ENCODE measurements around the gene GATAD2B. TPM values are rescaled to one million over a fixed set of nuclear protein-coding genes. Genes with fewer than 3 reads are reported as not detected.

Gene GATAD2B
- total and polyA plus RNA-seq, 5 donors from 2014 or later: 2.9 to 81.5 (median 3.4) TPM

- Histone ChIP-seq H3K36me3 (ENCODE audit: control insufficient read depth, insufficient read depth, low read length) (peaks cover 54% of the 10 kb centered on the region), H3K4me1 (ENCODE audit: control insufficient read depth, insufficient read depth, low read length, poor library complexity, severe bottlenecking) (peaks cover 42% of the 10 kb centered on the region), H3K9me3 (ENCODE audit: control insufficient read depth in 2 of 2, low read length in 2 of 2) (no peaks in the 10 kb centered on the region), H3K4me3 (ENCODE audit: low read depth, low read length) (no peak overlapping the region), H3K27ac (ENCODE audit: insufficient read depth, low read length, poor library complexity, severe bottlenecking) (peak overlapping the region; percentile 23), H3K27me3 (ENCODE audit: control insufficient read depth, insufficient read depth, low read length) (no peaks in the 10 kb centered on the region)
- H3K4me3 Mint-ChIP-seq: peak overlapping the region in 2 of 4 donors; percentile 22 to 57
- no peaks in the 10 kb centered on the region for H3K9me3 Mint-ChIP-seq
- peak overlapping the region in 2 of 3 donors; percentile 31 to 97 for H3K27ac Mint-ChIP-seq
- H3K27me3 Mint-ChIP-seq: peaks cover 6% of the 10 kb centered on the region
- DNase-seq: no peak
- peaks cover 45% of the 10 kb centered on the region for H3K36me3 Mint-ChIP-seq
- H3K4me1 Mint-ChIP-seq: peaks cover 0 to 55% (median 24%) of the 10 kb centered on the region in 4 donors
- no peak for ATAC-seq (ENCODE audit: low read depth in 2 of 2)
Observed at GRCh38 chr1:153941826-153942725, 19.3 kb upstream of the GATAD2B start.

GRCh38 chr1:153940756-153941155 lies 18.0 kb upstream of the GATAD2B start:
- Mint-ChIP-seq H3K27me3 (peaks cover 6% of the 10 kb centered on the region), H3K27ac (peak overlapping the region in 2 of 3 donors; percentile 49 to 74), H3K9me3 (no peaks in the 10 kb centered on the region), H3K4me3 (peak overlapping the region in 2 of 4 donors; percentile 5 to 27), H3K36me3 (peaks cover 55% of the 10 kb centered on the region), H3K4me1 (peaks cover 0 to 50% (median 27%) of the 10 kb centered on the region in 4 donors)
- no peak overlapping the region for H3K4me3 ChIP-seq (ENCODE audit: low read depth, low read length)
- DNase-seq (no peak), ATAC-seq (ENCODE audit: low read depth in 2 of 2) (no peak)
- H3K4me1 ChIP-seq (ENCODE audit: control insufficient read depth, insufficient read depth, low read length, poor library complexity, severe bottlenecking): peaks cover 36% of the 10 kb centered on the region
- H3K36me3 ChIP-seq (ENCODE audit: control insufficient read depth, insufficient read depth, low read length): peaks cover 67% of the 10 kb centered on the region
- no peaks in the 10 kb centered on the region for H3K9me3 ChIP-seq (ENCODE audit: control insufficient read depth in 2 of 2, low read length in 2 of 2)
- no peak overlapping the region for H3K27ac ChIP-seq (ENCODE audit: insufficient read depth, low read length, poor library complexity, severe bottlenecking)
- no peaks in the 10 kb centered on the region for H3K27me3 ChIP-seq (ENCODE audit: control insufficient read depth, insufficient read depth, low read length)

- no peaks in the 10 kb centered on the region for H3K27me3 ChIP-seq (ENCODE audit: control insufficient read depth, insufficient read depth, low read length)
- no peak overlapping the region for H3K27ac ChIP-seq (ENCODE audit: insufficient read depth, low read length, poor library complexity, severe bottlenecking)
- no peak for DNase-seq
- Mint-ChIP-seq H3K4me3 (peak overlapping the region in 1 of 4 donors; percentile 31), H3K4me1 (peaks cover 0 to 42% (median 20%) of the 10 kb centered on the region in 4 donors), H3K27me3 (no peaks in the 10 kb centered on the region), H3K27ac (peak overlapping the region in 2 of 3 donors; percentile 52 to 67), H3K36me3 (peaks cover 59% of the 10 kb centered on the region), H3K9me3 (no peaks in the 10 kb centered on the region)
- no peak overlapping the region for H3K4me3 ChIP-seq (ENCODE audit: low read depth, low read length)
- ATAC-seq (ENCODE audit: low read depth in 2 of 2): no peak
- peaks cover 24% of the 10 kb centered on the region for H3K4me1 ChIP-seq (ENCODE audit: control insufficient read depth, insufficient read depth, low read length, poor library complexity, severe bottlenecking)
- peaks cover 80% of the 10 kb centered on the region for H3K36me3 ChIP-seq (ENCODE audit: control insufficient read depth, insufficient read depth, low read length)
- no peaks in the 10 kb centered on the region for H3K9me3 ChIP-seq (ENCODE audit: control insufficient read depth in 2 of 2, low read length in 2 of 2)
Observed at GRCh38 chr1:153939476-153939875, 16.7 kb upstream of the GATAD2B start.

GRCh38 chr1:153938996-153939395 lies 16.2 kb upstream of the GATAD2B start:
- H3K27ac ChIP-seq (ENCODE audit: insufficient read depth, low read length, poor library complexity, severe bottlenecking): no peak overlapping the region
- peak overlapping the region in 1 of 3 donors; percentile 45 for H3K27ac Mint-ChIP-seq
- no peaks in the 10 kb centered on the region for H3K27me3 ChIP-seq (ENCODE audit: control insufficient read depth, insufficient read depth, low read length)
- H3K4me1 Mint-ChIP-seq: peaks cover 0 to 37% (median 17%) of the 10 kb centered on the region in 4 donors
- H3K9me3 ChIP-seq (ENCODE audit: control insufficient read depth in 2 of 2, low read length in 2 of 2): no peaks in the 10 kb centered on the region
- peaks cover 19% of the 10 kb centered on the region for H3K4me1 ChIP-seq (ENCODE audit: control insufficient read depth, insufficient read depth, low read length, poor library complexity, severe bottlenecking)
- peaks cover 61% of the 10 kb centered on the region for H3K36me3 Mint-ChIP-seq
- H3K27me3 Mint-ChIP-seq: no peaks in the 10 kb centered on the region
- peaks cover 85% of the 10 kb centered on the region for H3K36me3 ChIP-seq (ENCODE audit: control insufficient read depth, insufficient read depth, low read length)
- no peak for DNase-seq
- H3K4me3 Mint-ChIP-seq: peak overlapping the region in 1 of 4 donors; percentile 31
- ATAC-seq (ENCODE audit: low read depth in 2 of 2): no peak
- no peak overlapping the region for H3K4me3 ChIP-seq (ENCODE audit: low read depth, low read length)
- H3K9me3 Mint-ChIP-seq: no peaks in the 10 kb centered on the region

- H3K4me1 Mint-ChIP-seq: peaks cover 0 to 23% (median 6%) of the 10 kb centered on the region in 4 donors
- Histone ChIP-seq H3K36me3 (ENCODE audit: control insufficient read depth, insufficient read depth, low read length) (peaks cover 90% of the 10 kb centered on the region), H3K9me3 (ENCODE audit: control insufficient read depth in 2 of 2, low read length in 2 of 2) (no peaks in the 10 kb centered on the region), H3K4me3 (ENCODE audit: low read depth, low read length) (no peak overlapping the region), H3K27me3 (ENCODE audit: control insufficient read depth, insufficient read depth, low read length) (no peaks in the 10 kb centered on the region), H3K4me1 (ENCODE audit: control insufficient read depth, insufficient read depth, low read length, poor library complexity, severe bottlenecking) (peaks cover 3% of the 10 kb centered on the region), H3K27ac (ENCODE audit: insufficient read depth, low read length, poor library complexity, severe bottlenecking) (no peak overlapping the region)
- no peaks in the 10 kb centered on the region for H3K27me3 Mint-ChIP-seq
- peak overlapping the region in 1 of 4 donors; percentile 18 for H3K4me3 Mint-ChIP-seq
- DNase-seq (no peak), ATAC-seq (ENCODE audit: low read depth in 2 of 2) (no peak)
- H3K36me3 Mint-ChIP-seq: peaks cover 59% of the 10 kb centered on the region
- H3K27ac Mint-ChIP-seq: no peak overlapping the region
- H3K9me3 Mint-ChIP-seq: no peaks in the 10 kb centered on the region
Observed at GRCh38 chr1:153937331-153937730, 14.6 kb upstream of the GATAD2B start.

GRCh38 chr1:153936011-153936802 lies 13.4 kb upstream of the GATAD2B start:
- H3K27me3 Mint-ChIP-seq: no peaks in the 10 kb centered on the region
- peak overlapping the region in 2 of 3 donors; percentile 55 to 56 for H3K27ac Mint-ChIP-seq
- no peaks in the 10 kb centered on the region for H3K9me3 ChIP-seq (ENCODE audit: control insufficient read depth in 2 of 2, low read length in 2 of 2)
- no peak overlapping the region for H3K27ac ChIP-seq (ENCODE audit: insufficient read depth, low read length, poor library complexity, severe bottlenecking)
- ATAC-seq (ENCODE audit: low read depth in 2 of 2): no peak
- no peak overlapping the region for H3K4me3 ChIP-seq (ENCODE audit: low read depth, low read length)
- no peaks in the 10 kb centered on the region for H3K4me1 ChIP-seq (ENCODE audit: control insufficient read depth, insufficient read depth, low read length, poor library complexity, severe bottlenecking)
- H3K27me3 ChIP-seq (ENCODE audit: control insufficient read depth, insufficient read depth, low read length): no peaks in the 10 kb centered on the region
- no peak overlapping the region for H3K4me3 Mint-ChIP-seq
- no peak for DNase-seq
- no peaks in the 10 kb centered on the region for H3K9me3 Mint-ChIP-seq
- H3K4me1 Mint-ChIP-seq: peaks cover 0 to 17% (median 5%) of the 10 kb centered on the region in 4 donors
- peaks cover 87% of the 10 kb centered on the region for H3K36me3 ChIP-seq (ENCODE audit: control insufficient read depth, insufficient read depth, low read length)
- peaks cover 59% of the 10 kb centered on the region for H3K36me3 Mint-ChIP-seq

- H3K4me3 Mint-ChIP-seq: no peak overlapping the region
- no peaks in the 10 kb centered on the region for H3K9me3 ChIP-seq (ENCODE audit: control insufficient read depth in 2 of 2, low read length in 2 of 2)
- H3K9me3 Mint-ChIP-seq: no peaks in the 10 kb centered on the region
- H3K27ac ChIP-seq (ENCODE audit: insufficient read depth, low read length, poor library complexity, severe bottlenecking): peak overlapping the region; percentile 5
- DNase-seq (no peak), ATAC-seq (ENCODE audit: low read depth in 2 of 2) (no peak)
- H3K27ac Mint-ChIP-seq: peak overlapping the region in 1 of 3 donors; percentile 78
- H3K36me3 ChIP-seq (ENCODE audit: control insufficient read depth, insufficient read depth, low read length): peaks cover 87% of the 10 kb centered on the region
- no peaks in the 10 kb centered on the region for H3K27me3 ChIP-seq (ENCODE audit: control insufficient read depth, insufficient read depth, low read length)
- H3K4me1 Mint-ChIP-seq: peaks cover 0 to 7% (median 5%) of the 10 kb centered on the region in 4 donors
- no peaks in the 10 kb centered on the region for H3K27me3 Mint-ChIP-seq
- no peak overlapping the region for H3K4me3 ChIP-seq (ENCODE audit: low read depth, low read length)
- peaks cover 51% of the 10 kb centered on the region for H3K36me3 Mint-ChIP-seq
- no peaks in the 10 kb centered on the region for H3K4me1 ChIP-seq (ENCODE audit: control insufficient read depth, insufficient read depth, low read length, poor library complexity, severe bottlenecking)
Observed at GRCh38 chr1:153934746-153935145, 12.0 kb upstream of the GATAD2B start.
